Activated CD8-positive, alpha-beta memory T cell treated with anti-CD3 and anti-CD28 coated beads for 4 hours (primary cell): ENCODE measurements around the gene EXOC5.

Experiments
- DNase-seq, 2 donors: peaks; one replicate each; pipeline ENCODE4 v3.0.0-alpha.2; 2020; ENCODE audit warnings: low read depth in 2 of 2

EXOC5 gene

DNA sequence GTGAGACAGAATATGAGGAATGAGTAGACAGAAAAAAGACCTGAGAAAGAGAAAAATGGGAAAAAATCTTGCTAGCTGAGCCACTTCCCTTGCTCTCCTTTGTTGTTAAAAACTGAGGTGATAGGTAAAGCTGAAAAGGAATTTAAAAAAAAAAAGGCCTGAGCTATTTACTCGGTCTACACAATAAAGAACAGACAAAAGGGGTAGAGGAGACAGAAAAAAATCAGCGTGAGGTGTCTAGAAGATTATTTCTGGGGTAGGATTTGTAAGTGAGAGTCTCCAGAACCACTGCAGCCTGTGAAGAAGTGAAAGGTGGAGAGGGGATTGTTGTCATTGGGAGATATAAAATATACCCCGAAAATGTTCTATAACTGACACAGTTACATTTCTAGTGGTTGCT is 98.8 kb downstream of the EXOC5 start:
- DNase-seq, result no peak

DNA sequence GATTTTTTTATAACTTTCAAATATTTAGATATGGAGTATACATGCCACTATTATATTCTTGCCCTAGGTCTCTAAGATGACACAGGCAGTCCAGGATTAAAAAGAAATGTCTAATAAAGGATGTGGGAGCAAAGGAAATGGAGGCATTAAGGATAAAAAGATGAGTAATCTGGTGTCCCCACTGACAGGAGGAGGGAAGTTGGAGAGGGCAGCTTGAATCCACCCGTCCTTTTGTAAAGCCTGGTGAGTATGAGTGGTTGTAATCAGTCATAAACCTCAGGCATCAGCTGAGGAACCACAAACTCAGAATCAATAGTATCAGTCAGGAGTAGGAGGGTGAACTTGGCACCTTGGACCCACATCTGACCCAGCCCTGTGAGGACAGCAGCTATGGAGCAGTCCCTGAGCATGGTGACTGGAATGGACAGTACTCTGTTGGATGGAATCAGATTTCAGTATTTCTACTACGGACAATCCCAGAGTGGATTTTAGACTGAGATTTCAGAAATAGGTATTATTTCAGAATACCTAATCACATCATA is 100.5 kb downstream of the EXOC5 start:
- DNase-seq, result no peak

DNA sequence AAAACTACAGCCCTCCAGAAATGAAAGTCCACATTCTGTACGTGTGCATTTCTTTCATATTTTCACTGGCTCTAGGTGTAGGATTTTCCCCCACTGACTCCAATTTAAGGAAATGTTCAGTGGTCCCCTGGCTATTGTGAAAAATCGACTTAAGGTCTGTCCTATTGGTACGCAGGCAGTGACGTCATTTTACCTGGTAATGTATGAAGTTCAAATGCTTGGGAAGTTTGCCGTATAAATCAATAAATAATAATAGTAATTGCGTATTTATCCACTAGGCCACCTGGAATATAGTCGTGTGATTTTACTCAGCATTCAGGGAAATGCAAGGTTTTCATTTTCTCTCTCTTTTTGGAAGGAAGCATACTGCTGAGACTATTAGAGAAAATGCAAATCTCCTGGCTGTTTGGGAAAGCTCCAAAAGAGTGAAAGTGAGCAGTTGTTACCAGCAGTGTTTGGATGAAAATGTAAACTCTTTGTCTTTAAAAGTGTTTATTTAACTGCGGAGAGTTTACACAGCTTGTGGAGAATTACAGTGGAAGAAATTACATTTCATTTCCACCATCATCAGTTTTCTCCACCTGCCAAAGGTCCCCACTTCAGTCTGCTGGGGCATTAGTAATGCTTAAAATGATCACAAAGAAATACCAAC is 107.0 kb downstream of the EXOC5 start:
- DNase-seq, result no peak

DNA sequence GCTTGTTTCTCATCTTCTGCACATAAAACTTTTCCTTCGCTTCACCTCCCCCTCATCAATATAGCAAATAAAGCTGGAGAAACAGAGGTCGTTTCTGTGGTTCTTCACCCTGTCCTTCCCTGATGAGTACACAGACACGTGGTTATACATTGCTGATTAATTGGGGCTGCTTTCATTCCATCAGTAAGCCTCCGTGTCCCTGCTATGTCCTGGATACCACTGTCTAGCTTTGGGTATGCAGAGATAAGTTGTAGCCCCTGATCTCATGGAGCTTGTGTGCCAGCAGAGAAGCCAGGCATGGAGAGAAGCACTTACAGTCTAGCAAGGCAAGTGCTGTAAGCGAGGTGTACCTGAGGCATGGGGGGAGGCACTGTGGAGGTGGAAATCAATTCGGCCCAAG is 108.4 kb downstream of the EXOC5 start:
- no peak for DNase-seq

DNA sequence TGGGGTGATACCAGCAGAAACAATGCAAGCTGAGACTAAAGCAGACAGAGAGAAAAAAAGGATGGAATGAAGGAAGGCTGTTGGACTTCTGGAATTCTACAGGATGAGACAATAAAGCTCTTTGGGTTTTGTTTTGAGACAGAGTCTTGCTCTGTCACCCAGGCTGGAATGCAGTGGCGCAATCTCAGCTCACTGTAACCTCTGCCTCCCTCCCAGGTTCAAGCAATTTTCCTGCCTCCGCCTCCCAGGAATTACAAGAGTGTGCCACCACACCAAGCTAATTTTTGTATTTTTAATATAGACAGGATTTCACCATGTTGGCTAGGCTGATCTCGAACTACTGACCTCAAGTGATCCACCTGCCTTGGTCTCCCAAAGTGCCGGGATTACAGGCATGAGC is 115.4 kb downstream of the EXOC5 start:
- no peak for DNase-seq
